Trophoblast cell (in vitro differentiated cells and primary cell): ENCODE data around the gene NMS.

Experiments
- DNase-seq, 2 donors: peaks; one replicate each; pipeline ENCODE4 v3.0.0-alpha.2; 2016
- H2AFZ ChIP-seq: 2 replicates; pipeline ENCODE4 v1.6.1; 2013; ENCODE audit warnings: low read length, moderate library complexity, mild to moderate bottlenecking; ENCODE audit not compliant: insufficient read depth, poor library complexity
- H2AK5ac ChIP-seq: 2 replicates; pipeline ENCODE4 v1.6.1; 2013; ENCODE audit warnings: mild to moderate bottlenecking, low read length
- H2BK120ac ChIP-seq: 2 replicates; pipeline ENCODE4 v1.6.1; 2013; ENCODE audit warnings: low read length, mild to moderate bottlenecking, moderate library complexity; ENCODE audit not compliant: insufficient read depth, poor library complexity
- H2BK12ac ChIP-seq: 2 replicates; pipeline ENCODE4 v1.6.1; 2013; ENCODE audit warnings: mild to moderate bottlenecking, low read length, moderate library complexity
- H2BK5ac ChIP-seq: 2 replicates; pipeline ENCODE4 v1.6.1; 2013; ENCODE audit warnings: low read length, low read depth, moderate library complexity, mild to moderate bottlenecking; ENCODE audit not compliant: poor library complexity
- H3K14ac ChIP-seq: 2 replicates; pipeline ENCODE4 v1.6.1; 2013; ENCODE audit warnings: mild to moderate bottlenecking, low read length
- H3K18ac ChIP-seq: 2 replicates; pipeline ENCODE4 v1.6.1; 2013; ENCODE audit warnings: mild to moderate bottlenecking, low read length
- H3K23ac ChIP-seq: 2 replicates; pipeline ENCODE4 v1.6.1; 2013; ENCODE audit warnings: low read length
- H3K27ac ChIP-seq: 2 replicates; pipeline ENCODE4 v1.5.1; 2013; ENCODE audit warnings: low read depth, mild to moderate bottlenecking, inconsistent platforms, low read length, moderate library complexity
- H3K27me3 ChIP-seq: 2 replicates; pipeline ENCODE4 v1.6.1; 2013; ENCODE audit warnings: inconsistent platforms, mild to moderate bottlenecking, low read length, moderate library complexity; ENCODE audit not compliant: insufficient read depth
- H3K36me3 ChIP-seq, 2 experiments: 1 replicate in 1 of 2; 2 replicates in 1 of 2; pipeline ENCODE4 v1.6.1; 2013; ENCODE audit warnings: low read length in 2 of 2, mild to moderate bottlenecking in 2 of 2, moderate library complexity in 1 of 2; ENCODE audit not compliant: insufficient read depth in 2 of 2, control insufficient read depth in 1 of 2
- H3K4ac ChIP-seq: 2 replicates; pipeline ENCODE4 v1.6.1; 2013; ENCODE audit warnings: low read depth, mild to moderate bottlenecking, low read length, moderate library complexity
- H3K4me1 ChIP-seq, 2 experiments: 1 replicate in 1 of 2; 2 replicates in 1 of 2; pipeline ENCODE4 v1.6.1; 2013; ENCODE audit warnings: low read length in 2 of 2, mild to moderate bottlenecking in 2 of 2, moderate library complexity in 1 of 2; ENCODE audit not compliant: insufficient read depth in 2 of 2, control insufficient read depth in 1 of 2
- H3K4me2 ChIP-seq: 2 replicates; pipeline ENCODE4 v1.6.1; 2013; ENCODE audit warnings: inconsistent platforms, mild to moderate bottlenecking, low read length, moderate library complexity
- H3K4me3 ChIP-seq: 2 replicates; pipeline ENCODE4 v1.5.1; 2013; ENCODE audit warnings: mild to moderate bottlenecking, low read depth, low read length, inconsistent platforms
- H3K79me1 ChIP-seq: one replicate; pipeline ENCODE4 v1.6.1; 2013; ENCODE audit warnings: low read length
- H3K79me2 ChIP-seq: 2 replicates; pipeline ENCODE4 v1.6.1; 2013; ENCODE audit warnings: low read length, mild to moderate bottlenecking; ENCODE audit not compliant: control insufficient read depth, insufficient read depth, poor library complexity
- H3K9ac ChIP-seq: 2 replicates; pipeline ENCODE4 v1.6.1; 2013; ENCODE audit warnings: mild to moderate bottlenecking, low read length
- H3K9me3 ChIP-seq: 2 replicates; pipeline ENCODE4 v1.6.1; 2013; ENCODE audit warnings: low read depth, mild to moderate bottlenecking, control low read depth, inconsistent platforms, low read length; ENCODE audit not compliant: insufficient read depth
- H4K12ac ChIP-seq: 2 replicates; pipeline ENCODE4 v1.6.1; 2013; ENCODE audit warnings: low read depth, mild to moderate bottlenecking, low read length, moderate library complexity
- H4K8ac ChIP-seq: 2 replicates; pipeline ENCODE4 v1.6.1; 2013; ENCODE audit warnings: low read depth, mild to moderate bottlenecking, low read length, moderate library complexity
- H4K91ac ChIP-seq: one replicate; pipeline ENCODE4 v1.6.1; 2013; ENCODE audit warnings: low read depth, mild to moderate bottlenecking, low read length, moderate library complexity
- WGBS: extraction: QIAGEN DNeasy Blood & Tissue Kit; methylation state at CpG from one replicate; pipeline ENCODE4 v1.1.7; 2013; ENCODE audit warnings: missing lambda C conversion rate; ENCODE audit not compliant: insufficient read length, insufficient coverage; ENCODE audit errors: extremely low coverage; 5-methylcytosine and 5-hydroxymethylcytosine counted together

Gene NMS

DNA sequence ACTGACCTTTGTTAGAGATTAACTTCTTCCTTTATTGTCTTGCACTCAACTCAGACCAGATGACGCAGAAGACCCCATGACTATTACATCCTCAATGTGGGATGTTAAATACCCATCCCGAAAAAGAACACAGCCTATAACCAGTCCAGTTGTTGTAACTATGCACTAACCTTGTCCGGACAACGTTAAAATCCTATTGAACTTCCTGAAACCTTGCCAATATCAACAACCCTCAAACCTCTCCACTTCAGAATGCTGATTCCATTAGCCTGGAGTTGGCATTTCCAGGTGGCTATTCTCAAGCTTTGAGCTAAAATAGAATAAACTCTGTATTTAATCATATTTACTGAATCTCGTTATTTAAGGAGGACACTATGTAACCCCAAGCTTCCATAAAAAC lies 13.6 kb downstream of the NMS start:
- Histone ChIP-seq H3K4me1 (no peaks in the 10 kb centered on the region), H3K18ac (no peak overlapping the region), H4K8ac (no peak overlapping the region), H2AK5ac (no peak overlapping the region), H3K4me2 (no peak overlapping the region), H3K79me1 (no peaks in the 10 kb centered on the region), H3K27me3 (no peaks in the 10 kb centered on the region), H3K36me3 (no peaks in the 10 kb centered on the region), H3K23ac (no peak overlapping the region), H3K27ac (no peak overlapping the region), H3K4me3 (no peak overlapping the region), H3K4ac (no peak overlapping the region), H4K91ac (no peak overlapping the region), H2BK5ac (no peak overlapping the region), H3K79me2 (no peaks in the 10 kb centered on the region), H2BK120ac (no peak overlapping the region), H3K9ac (no peak overlapping the region), H3K14ac (no peak overlapping the region), H2AFZ (no peak overlapping the region), H4K12ac (no peak overlapping the region), H3K9me3 (peaks cover 5% of the 10 kb centered on the region), H2BK12ac (no peak overlapping the region)
- WGBS: no CpG with 5 or more reads among the region's 5 CpGs
- DNase-seq: no peak

DNA sequence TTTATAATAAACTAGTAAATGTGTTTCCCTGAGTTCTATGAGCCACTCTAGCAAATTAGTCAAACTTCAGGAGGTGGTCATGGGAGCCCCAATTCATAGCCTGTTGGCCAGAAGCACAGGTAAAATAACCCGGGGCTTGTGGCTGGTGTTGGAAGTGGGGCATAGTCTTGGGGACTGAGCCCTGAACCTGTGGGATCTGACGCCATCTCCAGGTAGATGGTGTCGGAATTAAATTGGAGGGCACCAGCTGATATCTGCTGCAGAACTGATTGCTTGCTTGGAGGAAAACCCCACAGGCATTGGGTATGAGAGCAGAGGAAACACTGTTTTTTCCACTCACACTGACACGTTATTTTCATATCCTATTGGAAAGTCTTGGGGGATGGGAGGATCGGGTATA lies 14.1 kb downstream of the NMS start:
- H3K27ac ChIP-seq: no peak overlapping the region
- no peak overlapping the region for H3K14ac ChIP-seq
- no peak overlapping the region for H4K8ac ChIP-seq
- no peaks in the 10 kb centered on the region for H3K4me1 ChIP-seq
- no peak overlapping the region for H4K12ac ChIP-seq
- peaks cover 5% of the 10 kb centered on the region for H3K9me3 ChIP-seq
- no peak overlapping the region for H3K4me3 ChIP-seq
- no peak overlapping the region for H3K23ac ChIP-seq
- H2AK5ac ChIP-seq: no peak overlapping the region
- no peaks in the 10 kb centered on the region for H3K79me2 ChIP-seq
- no peak overlapping the region for H3K18ac ChIP-seq
- H3K79me1 ChIP-seq: no peaks in the 10 kb centered on the region
- WGBS: no CpG with 5 or more reads among the region's 5 CpGs
- H4K91ac ChIP-seq: no peak overlapping the region
- H2BK120ac ChIP-seq: no peak overlapping the region
- H2BK5ac ChIP-seq: no peak overlapping the region
- H2BK12ac ChIP-seq: no peak overlapping the region
- no peak overlapping the region for H3K4me2 ChIP-seq
- no peak for DNase-seq
- no peak overlapping the region for H2AFZ ChIP-seq
- H3K4ac ChIP-seq: no peak overlapping the region
- no peak overlapping the region for H3K9ac ChIP-seq
- no peaks in the 10 kb centered on the region for H3K27me3 ChIP-seq
- H3K36me3 ChIP-seq: no peaks in the 10 kb centered on the region

DNA sequence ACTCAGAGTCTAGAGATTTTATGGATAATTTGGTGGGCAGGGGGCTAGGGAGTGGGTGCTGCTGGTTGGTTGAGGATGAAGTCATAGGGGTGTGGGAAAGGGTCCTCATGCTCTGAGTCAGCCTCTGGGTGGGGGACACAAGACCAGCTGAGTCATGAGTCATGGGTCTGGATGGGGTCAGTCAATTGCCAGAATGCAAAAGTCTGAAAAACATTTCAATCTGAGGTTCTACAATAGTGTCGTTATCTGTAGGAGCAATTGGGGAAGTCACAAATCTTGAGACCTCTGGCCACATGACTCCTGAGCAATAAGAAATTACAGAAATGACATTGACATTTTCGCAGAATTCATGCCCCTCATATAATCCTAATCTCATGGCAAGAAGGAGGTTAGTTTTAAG lies 15.1 kb downstream of the NMS start:
- H3K9me3 ChIP-seq: peaks cover 3% of the 10 kb centered on the region
- no peaks in the 10 kb centered on the region for H3K79me2 ChIP-seq
- H3K14ac ChIP-seq: no peak overlapping the region
- H3K4me2 ChIP-seq: no peak overlapping the region
- no peak overlapping the region for H2BK12ac ChIP-seq
- no peak overlapping the region for H3K4ac ChIP-seq
- H2AK5ac ChIP-seq: no peak overlapping the region
- H3K79me1 ChIP-seq: no peaks in the 10 kb centered on the region
- no peak overlapping the region for H3K27ac ChIP-seq
- H3K27me3 ChIP-seq: no peaks in the 10 kb centered on the region
- no peak overlapping the region for H2AFZ ChIP-seq
- no peak overlapping the region for H4K12ac ChIP-seq
- H3K9ac ChIP-seq: no peak overlapping the region
- no peak overlapping the region for H2BK120ac ChIP-seq
- H4K91ac ChIP-seq: no peak overlapping the region
- no peaks in the 10 kb centered on the region for H3K36me3 ChIP-seq
- no peak overlapping the region for H3K4me3 ChIP-seq
- WGBS: no CpG with 5 or more reads among the region's 2 CpGs
- DNase-seq: no peak
- H4K8ac ChIP-seq: no peak overlapping the region
- no peak overlapping the region for H3K23ac ChIP-seq
- H3K18ac ChIP-seq: no peak overlapping the region
- H2BK5ac ChIP-seq: no peak overlapping the region
- no peaks in the 10 kb centered on the region for H3K4me1 ChIP-seq

DNA sequence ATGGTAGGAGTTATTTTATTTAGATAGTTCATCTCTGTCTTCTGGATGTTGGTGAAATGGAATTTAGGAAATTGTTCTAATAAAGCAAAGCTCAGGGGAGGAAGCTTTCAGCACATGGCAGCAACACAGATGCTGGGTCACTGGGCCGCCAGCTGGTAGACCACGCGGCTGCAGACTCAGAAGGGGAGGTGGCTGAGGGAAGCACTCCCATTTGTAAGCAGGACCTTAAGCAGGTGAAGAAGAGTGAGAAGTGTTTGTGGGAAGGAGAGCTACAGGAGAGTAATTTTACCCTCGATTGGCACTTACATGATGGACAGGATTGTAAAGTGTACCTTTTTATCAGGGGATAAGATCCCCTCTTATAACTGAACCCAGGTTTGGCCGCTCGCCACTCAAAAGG lies 24.4 kb downstream of the NMS start:
- Histone ChIP-seq H2AK5ac (no peak overlapping the region), H3K79me1 (no peaks in the 10 kb centered on the region), H3K4me2 (no peak overlapping the region), H3K4ac (no peak overlapping the region), H3K79me2 (no peaks in the 10 kb centered on the region), H4K8ac (no peak overlapping the region), H3K27ac (no peak overlapping the region), H3K14ac (no peak overlapping the region), H3K9ac (no peak overlapping the region), H2AFZ (no peak overlapping the region), H3K4me1 (no peaks in the 10 kb centered on the region), H3K18ac (no peak overlapping the region), H3K27me3 (peaks cover 3% of the 10 kb centered on the region), H3K23ac (no peak overlapping the region), H2BK12ac (no peak overlapping the region), H4K12ac (no peak overlapping the region), H2BK120ac (no peak overlapping the region), H2BK5ac (no peak overlapping the region), H4K91ac (no peak overlapping the region), H3K9me3 (peaks cover 2% of the 10 kb centered on the region), H3K4me3 (no peak overlapping the region), H3K36me3 (no peaks in the 10 kb centered on the region)
- no peak for DNase-seq
- no CpG with 5 or more reads among the region's 6 CpGs for WGBS
